Liver (tissue), 9 donors: ENCODE measurements around the gene CDC42SE2. TPM values are rescaled to one million over a fixed set of nuclear protein-coding genes. Genes with fewer than 3 reads are reported as not detected.

Experiments
- DNase-seq: peaks from one replicate; pipeline ENCODE4 v3.0.0-alpha.2; 2017; ENCODE audit warnings: low spot score
- H3K27ac ChIP-seq, 2 donors: one replicate each; pipeline ENCODE4 v1.7.0; 2013; ENCODE audit warnings: inconsistent platforms in 2 of 2, low read length in 2 of 2, control low read depth in 1 of 2, low read depth in 1 of 2, mild to moderate bottlenecking in 1 of 2
- H3K27me3 ChIP-seq, 4 donors: one replicate each; pipeline versions ENCODE4 v1.6.1 to v1.7.0; 2013; ENCODE audit warnings: low read length in 3 of 4, inconsistent platforms in 1 of 4, mild to moderate bottlenecking in 1 of 4, moderate library complexity in 1 of 4; ENCODE audit not compliant: control insufficient read depth in 4 of 4, insufficient read depth in 4 of 4
- H3K36me3 ChIP-seq, 4 donors: one replicate each; pipeline versions ENCODE4 v1.6.1 to v1.7.0; 2013; ENCODE audit warnings: low read length in 3 of 4, mild to moderate bottlenecking in 3 of 4, low read depth in 1 of 4, moderate library complexity in 1 of 4; ENCODE audit not compliant: control insufficient read depth in 4 of 4, insufficient read depth in 3 of 4
- H3K4me1 ChIP-seq, 4 donors: one replicate each; pipeline versions ENCODE4 v1.6.1 to v1.7.0; 2013; ENCODE audit warnings: low read length in 3 of 4, mild to moderate bottlenecking in 3 of 4, moderate library complexity in 1 of 4; ENCODE audit not compliant: control insufficient read depth in 4 of 4, insufficient read depth in 4 of 4
- H3K4me3 ChIP-seq, 3 donors: one replicate each; pipeline versions ENCODE4 v1.6.1 to v1.7.0; 2013; ENCODE audit warnings: low read length in 3 of 3, control low read depth in 1 of 3, low read depth in 1 of 3, mild to moderate bottlenecking in 1 of 3
- H3K9ac ChIP-seq, 2 donors: one replicate each; pipeline ENCODE4 v1.7.0; 2013; ENCODE audit warnings: low read length in 2 of 2, mild to moderate bottlenecking in 2 of 2, moderate library complexity in 2 of 2, control low read depth in 1 of 2, low read depth in 1 of 2
- H3K9me3 ChIP-seq, 4 donors: one replicate each; pipeline versions ENCODE4 v1.6.1 to v1.7.0; 2013; ENCODE audit warnings: low read length in 3 of 4; ENCODE audit not compliant: control insufficient read depth in 4 of 4
- EGR1 ChIP-seq, 2 donors: IDR thresholded peaks; 2 replicates each; pipeline ENCODE4 v1.6.1; 2016 to 2018; ENCODE audit warnings: antibody characterized with exemption in 2 of 2, low read depth in 2 of 2
- FOXA1 ChIP-seq: IDR thresholded peaks from 2 replicates; pipeline ENCODE4 v1.6.1; 2016; ENCODE audit warnings: antibody characterized with exemption
- FOXA2 ChIP-seq: IDR thresholded peaks from 2 replicates; pipeline ENCODE4 v1.6.1; 2016; ENCODE audit warnings: antibody characterized with exemption
- GABPA ChIP-seq, 2 donors: IDR thresholded peaks in 1 of 2; conservative IDR thresholded peaks in 1 of 2; 2 replicates each; pipeline ENCODE4 v1.6.1; 2016; ENCODE audit warnings: antibody characterized with exemption in 2 of 2, mild to moderate bottlenecking in 1 of 2, moderate library complexity in 1 of 2
- HNF4A ChIP-seq, 2 donors: conservative IDR thresholded peaks; 2 replicates each; pipeline ENCODE4 v1.6.1; 2016; ENCODE audit warnings: antibody characterized with exemption in 2 of 2, mild to moderate bottlenecking in 2 of 2
- JUND ChIP-seq, 2 donors: IDR thresholded peaks; 2 replicates each; pipeline ENCODE4 v1.6.1; 2016; ENCODE audit warnings: antibody characterized with exemption in 2 of 2
- NR2F2 ChIP-seq: IDR thresholded peaks from 2 replicates; pipeline ENCODE4 v1.6.1; 2016; ENCODE audit warnings: antibody characterized with exemption
- RAD21 ChIP-seq, 2 donors: IDR thresholded peaks; 2 replicates each; pipeline ENCODE4 v1.6.1; 2016; ENCODE audit warnings: antibody characterized with exemption in 2 of 2, mild to moderate bottlenecking in 2 of 2
- RXRA ChIP-seq, 2 donors: IDR thresholded peaks; 2 replicates each; pipeline ENCODE4 v1.6.1; 2017 to 2018; ENCODE audit warnings: antibody characterized with exemption in 2 of 2, mild to moderate bottlenecking in 1 of 2
- SP1 ChIP-seq: IDR thresholded peaks from 2 replicates; pipeline ENCODE4 v1.6.1; 2018; ENCODE audit warnings: antibody characterized with exemption, mild to moderate bottlenecking
- TAF1 ChIP-seq: conservative IDR thresholded peaks from 2 replicates; pipeline ENCODE4 v1.6.1; 2016; ENCODE audit warnings: antibody characterized with exemption, mild to moderate bottlenecking
- YY1 ChIP-seq: IDR thresholded peaks from 2 replicates; pipeline ENCODE4 v1.6.1; 2016; ENCODE audit warnings: antibody characterized with exemption, mild to moderate bottlenecking
- WGBS: extraction: QIAGEN DNeasy Blood & Tissue Kit; methylation state at CpG from one replicate; pipeline ENCODE4 v1.1.7; 2013; 5-methylcytosine and 5-hydroxymethylcytosine counted together
- polyA plus RNA-seq, 2 donors: library from polyadenylated mRNA; stranded (reverse) in 1 of 2; unstranded in 1 of 2; fragments of 200-250 nt in 1 of 2; fragments of >200 nt in 1 of 2; fragmentation: Nextera tagmentation in 1 of 2; extraction: Ambion mirVana in 1 of 2; gene quantifications; one replicate each; pipeline versions ENCODE4 v1.2.1 to v1.2.3, GENCODE V29; 2013 to 2015
- total RNA-seq, 2 donors: library from RNA; depleted of rRNA; stranded (reverse); fragments of >200 nt; gene quantifications; one replicate each; pipeline ENCODE4 v1.2.3, GENCODE V29; 2014
- TF ChIP-seq, protein P1 (sequence below): IDR thresholded peaks from 2 replicates; pipeline ENCODE4 v1.6.1; 2016; ENCODE audit warnings: antibody characterized with exemption
- TF ChIP-seq, protein P2 (sequence below): IDR thresholded peaks from 2 replicates; pipeline ENCODE4 v1.6.1; 2016; ENCODE audit warnings: antibody characterized with exemption
- TF ChIP-seq, protein P3 (sequence below): IDR thresholded peaks from 2 replicates; pipeline ENCODE4 v1.6.1; 2016; ENCODE audit warnings: antibody characterized with exemption
- donor health status: healthy.
- donor health status: healthy.
- donor health status: healthy.
- donor health status: healthy.
- donor health status: healthy.

The CDC42SE2 gene
- total and polyA plus RNA-seq, 4 donors = 7.8 to 31.7 (median 17.0) TPM

DNA sequence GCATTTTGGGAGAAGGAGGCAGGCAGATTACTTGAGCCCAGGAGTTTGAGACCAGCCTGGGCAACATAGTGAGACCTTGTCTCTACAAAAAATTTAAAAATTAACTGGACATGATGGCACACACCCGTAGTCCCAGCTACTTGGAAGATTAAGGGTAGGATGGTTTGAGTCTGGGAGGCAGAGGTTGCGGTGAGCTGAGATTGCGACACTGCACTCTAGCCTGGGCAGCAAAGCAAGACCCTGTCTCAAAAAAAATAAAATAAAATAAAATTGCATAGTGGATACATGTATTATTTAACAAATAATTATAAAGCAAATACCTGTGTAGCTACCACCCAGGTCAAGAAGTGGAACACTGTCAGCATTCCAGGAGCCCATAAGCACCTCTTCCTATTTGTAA, 90.1 kb downstream of the CDC42SE2 start:
- Histone ChIP-seq H3K36me3 (peaks cover 0 to 3% (median 0%) of the 10 kb centered on the region in 4 donors), H3K27ac (no peak overlapping the region), H3K4me3 (no peak overlapping the region), H3K9ac (no peak overlapping the region), H3K27me3 (no peaks in the 10 kb centered on the region), H3K9me3 (no peaks in the 10 kb centered on the region), H3K4me1 (peaks cover 0 to 4% (median 2%) of the 10 kb centered on the region in 4 donors)
- 95% methylated on average over 3 of the region's 3 CpGs for WGBS
- no peak for DNase-seq
- TF ChIP-seq, protein P1, sequence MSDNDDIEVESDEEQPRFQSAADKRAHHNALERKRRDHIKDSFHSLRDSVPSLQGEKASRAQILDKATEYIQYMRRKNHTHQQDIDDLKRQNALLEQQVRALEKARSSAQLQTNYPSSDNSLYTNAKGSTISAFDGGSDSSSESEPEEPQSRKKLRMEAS = no peak
- no peak for TF ChIP-seq FOXA1
- TF ChIP-seq EGR1 (IDR thresholded peaks at IDR 0.05; ENCODE audit: low read depth in 2 of 2) = no peak
- TF ChIP-seq, protein P2, sequence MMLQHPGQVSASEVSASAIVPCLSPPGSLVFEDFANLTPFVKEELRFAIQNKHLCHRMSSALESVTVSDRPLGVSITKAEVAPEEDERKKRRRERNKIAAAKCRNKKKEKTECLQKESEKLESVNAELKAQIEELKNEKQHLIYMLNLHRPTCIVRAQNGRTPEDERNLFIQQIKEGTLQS = no peak
- no peak for TF ChIP-seq HNF4A (conservative IDR thresholded peaks at IDR 0.05)
- no peak for TF ChIP-seq RXRA (IDR thresholded peaks at IDR 0.05)
- TF ChIP-seq NR2F2 = no peak
- TF ChIP-seq YY1 = no peak
- TF ChIP-seq FOXA2 = no peak
- no peak for TF ChIP-seq RAD21 (IDR thresholded peaks at IDR 0.05)
- no peak for TF ChIP-seq SP1
- TF ChIP-seq, protein P3, sequence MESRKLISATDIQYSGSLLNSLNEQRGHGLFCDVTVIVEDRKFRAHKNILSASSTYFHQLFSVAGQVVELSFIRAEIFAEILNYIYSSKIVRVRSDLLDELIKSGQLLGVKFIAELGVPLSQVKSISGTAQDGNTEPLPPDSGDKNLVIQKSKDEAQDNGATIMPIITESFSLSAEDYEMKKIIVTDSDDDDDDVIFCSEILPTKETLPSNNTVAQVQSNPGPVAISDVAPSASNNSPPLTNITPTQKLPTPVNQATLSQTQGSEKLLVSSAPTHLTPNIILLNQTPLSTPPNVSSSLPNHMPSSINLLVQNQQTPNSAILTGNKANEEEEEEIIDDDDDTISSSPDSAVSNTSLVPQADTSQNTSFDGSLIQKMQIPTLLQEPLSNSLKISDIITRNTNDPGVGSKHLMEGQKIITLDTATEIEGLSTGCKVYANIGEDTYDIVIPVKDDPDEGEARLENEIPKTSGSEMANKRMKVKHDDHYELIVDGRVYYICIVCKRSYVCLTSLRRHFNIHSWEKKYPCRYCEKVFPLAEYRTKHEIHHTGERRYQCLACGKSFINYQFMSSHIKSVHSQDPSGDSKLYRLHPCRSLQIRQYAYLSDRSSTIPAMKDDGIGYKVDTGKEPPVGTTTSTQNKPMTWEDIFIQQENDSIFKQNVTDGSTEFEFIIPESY = no peak
- TF ChIP-seq JUND (IDR thresholded peaks at IDR 0.05) = no peak

DNA sequence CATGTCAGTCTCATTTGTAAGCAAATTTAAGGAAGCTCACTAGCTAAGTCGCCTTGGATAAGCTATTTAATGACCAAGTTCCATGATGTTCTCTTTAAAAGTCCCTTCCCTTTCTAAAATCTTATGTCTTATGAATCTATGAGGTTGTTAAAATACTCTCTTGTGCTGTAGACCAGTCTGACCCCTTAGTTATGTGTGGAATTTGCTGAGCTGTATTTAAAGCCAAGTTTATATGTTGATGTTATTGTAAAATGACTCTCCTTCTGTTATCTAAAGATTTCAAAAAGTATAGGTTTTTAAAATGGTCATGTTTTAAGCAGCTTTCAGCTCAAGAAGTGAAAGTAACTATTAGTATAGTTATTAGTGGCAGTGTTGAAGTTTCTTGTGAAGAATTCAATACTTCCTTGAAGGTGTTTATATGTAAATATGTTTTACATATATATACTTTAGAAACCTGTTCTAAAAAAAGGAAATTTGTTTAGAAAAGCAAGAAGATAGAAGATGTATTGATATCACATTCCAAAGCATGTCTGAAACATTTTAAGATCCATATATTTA, 92.2 kb downstream of the CDC42SE2 start:
- no peak overlapping the region for H3K27ac ChIP-seq

More for the DNA sequence above, 92.2 kb downstream of the CDC42SE2 start:
- H3K9me3 ChIP-seq = no peaks in the 10 kb centered on the region
- H3K27me3 ChIP-seq = no peaks in the 10 kb centered on the region
- no peak overlapping the region for H3K9ac ChIP-seq
- H3K36me3 ChIP-seq = peaks cover 0 to 8% (median 8%) of the 10 kb centered on the region in 4 donors
- H3K4me3 ChIP-seq = no peak overlapping the region
- TF ChIP-seq RAD21 (IDR thresholded peaks at IDR 0.05) = no peak
- TF ChIP-seq NR2F2 = no peak
- TF ChIP-seq, protein P1 = no peak
- TF ChIP-seq, protein P2 = no peak
- TF ChIP-seq RXRA (IDR thresholded peaks at IDR 0.05) = no peak
- TF ChIP-seq FOXA1 = no peak
- TF ChIP-seq TAF1 = no peak
- TF ChIP-seq SP1 = no peak
- no peak for TF ChIP-seq EGR1 (IDR thresholded peaks at IDR 0.05; ENCODE audit: low read depth in 2 of 2)
- no peak for TF ChIP-seq FOXA2
- TF ChIP-seq, protein P3 = no peak
- no peak for TF ChIP-seq JUND (IDR thresholded peaks at IDR 0.05)
- no peak for TF ChIP-seq GABPA (IDR thresholded peaks at IDR 0.05 in 1 of 2, conservative IDR thresholded peaks at IDR 0.05 in 1 of 2)
- 67% methylated on average over 1 of the region's 1 CpG for WGBS
- peaks cover 0 to 4% (median 2%) of the 10 kb centered on the region in 4 donors for H3K4me1 ChIP-seq
- no peak for DNase-seq
